AG04450 (cell line): Measurements from ENCODE around the gene SEPTIN12. TPM values are rescaled to one million over a fixed set of nuclear protein-coding genes. Genes with fewer than 3 reads are reported as not detected.
"Not testable (repeated sequence)": the region's sequence is repeated elsewhere in the genome, so short reads cannot be mapped to it uniquely, and the experiment has no call there.

Source experiments
- CTCF ChIA-PET: fragments of 300-600, 350-600 bp; formaldehyde crosslinking; extraction: SDS; loops from one replicate; lab custom pipeline; 2022; ENCODE audit warnings: antibody characterized with exemption, inconsistent platforms; lab: Charles Lee
- POLR2A ChIA-PET: fragments of 350-600 bp; formaldehyde crosslinking; extraction: SDS; loops from one replicate; lab custom pipeline; 2021; ENCODE audit warnings: antibody characterized with exemption, inconsistent platforms; lab: Yijun Ruan, JAX
- DNase-seq: peaks from one replicate; pipeline ENCODE4 v3.0.0-alpha.2; 2011; ENCODE audit warnings: low read depth, low spot score
- H3K27ac ChIP-seq: one replicate; pipeline ENCODE4 v1.5.1; 2012; ENCODE audit warnings: low read depth, low read length, control low read depth
- H3K27me3 ChIP-seq: one replicate; pipeline ENCODE4 v1.6.0; 2012; ENCODE audit warnings: low read length; ENCODE audit not compliant: control insufficient read depth, insufficient read depth
- H3K4me3 ChIP-seq: 2 replicates; pipeline ENCODE4 v1.5.1; 2011; ENCODE audit warnings: mild to moderate bottlenecking, low read depth, low read length, control low read depth
- H3K9me3 ChIP-seq: 2 replicates; pipeline ENCODE4 v1.5.1; 2012; ENCODE audit warnings: low read length; ENCODE audit not compliant: control insufficient read depth, insufficient read depth
- polyA plus RNA-seq: library from polyadenylated mRNA; depleted of rRNA; stranded (reverse); fragments of >200 nt; gene quantifications from 2 replicates; pipeline ENCODE4 v1.2.3, GENCODE V29; 2011
- TF ChIP-seq, protein P1 (sequence below): IDR thresholded peaks from 2 replicates; pipeline ENCODE4 v1.5.1; 2011; ENCODE audit warnings: low read depth, low read length, control low read depth, inconsistent platforms

Gene SEPTIN12
- polyA plus RNA-seq, 1 experiment = not detected

DNA sequence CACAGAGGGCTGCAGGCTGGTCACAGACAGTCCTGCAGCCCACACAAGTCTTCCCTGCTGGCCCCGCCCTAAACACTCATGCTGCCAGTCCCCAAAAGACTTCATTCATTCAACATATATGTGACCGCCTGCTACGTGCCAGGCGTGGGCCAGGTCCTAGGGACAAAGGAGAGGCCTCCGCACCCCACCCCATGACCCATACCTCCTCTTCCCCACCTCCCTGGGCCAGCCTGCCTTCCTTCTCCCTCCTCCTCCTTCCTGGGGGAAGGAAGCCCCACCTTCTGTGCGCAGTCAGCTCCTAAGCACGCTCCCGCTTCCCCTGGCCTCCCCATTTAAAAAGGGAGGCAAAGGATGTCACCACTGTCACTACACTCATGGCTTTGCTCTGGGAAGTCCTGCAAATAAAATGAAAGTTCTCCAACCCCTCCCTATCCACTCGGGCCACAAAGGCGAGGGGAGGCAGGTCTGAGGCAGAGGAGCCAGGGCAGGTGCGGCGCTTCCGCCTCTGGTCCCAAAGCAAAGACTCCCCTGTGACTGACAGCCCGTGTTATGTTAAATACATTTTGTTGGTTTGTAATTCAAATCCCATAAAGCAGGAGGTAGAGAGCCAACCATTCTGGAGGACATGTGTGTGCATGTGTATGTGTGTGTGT is 44.8 kb downstream of the SEPTIN12 start:
- TF ChIP-seq, protein P1, sequence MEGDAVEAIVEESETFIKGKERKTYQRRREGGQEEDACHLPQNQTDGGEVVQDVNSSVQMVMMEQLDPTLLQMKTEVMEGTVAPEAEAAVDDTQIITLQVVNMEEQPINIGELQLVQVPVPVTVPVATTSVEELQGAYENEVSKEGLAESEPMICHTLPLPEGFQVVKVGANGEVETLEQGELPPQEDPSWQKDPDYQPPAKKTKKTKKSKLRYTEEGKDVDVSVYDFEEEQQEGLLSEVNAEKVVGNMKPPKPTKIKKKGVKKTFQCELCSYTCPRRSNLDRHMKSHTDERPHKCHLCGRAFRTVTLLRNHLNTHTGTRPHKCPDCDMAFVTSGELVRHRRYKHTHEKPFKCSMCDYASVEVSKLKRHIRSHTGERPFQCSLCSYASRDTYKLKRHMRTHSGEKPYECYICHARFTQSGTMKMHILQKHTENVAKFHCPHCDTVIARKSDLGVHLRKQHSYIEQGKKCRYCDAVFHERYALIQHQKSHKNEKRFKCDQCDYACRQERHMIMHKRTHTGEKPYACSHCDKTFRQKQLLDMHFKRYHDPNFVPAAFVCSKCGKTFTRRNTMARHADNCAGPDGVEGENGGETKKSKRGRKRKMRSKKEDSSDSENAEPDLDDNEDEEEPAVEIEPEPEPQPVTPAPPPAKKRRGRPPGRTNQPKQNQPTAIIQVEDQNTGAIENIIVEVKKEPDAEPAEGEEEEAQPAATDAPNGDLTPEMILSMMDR = no peak
- H3K4me3 ChIP-seq = no peak overlapping the region
- CTCF ChIA-PET = no interaction called here
- no peaks in the 10 kb centered on the region for H3K9me3 ChIP-seq
- no peak overlapping the region for H3K27ac ChIP-seq
- H3K27me3 ChIP-seq = no peaks in the 10 kb centered on the region
- DNase-seq = no peak
- POLR2A ChIA-PET = no interaction called here

DNA sequence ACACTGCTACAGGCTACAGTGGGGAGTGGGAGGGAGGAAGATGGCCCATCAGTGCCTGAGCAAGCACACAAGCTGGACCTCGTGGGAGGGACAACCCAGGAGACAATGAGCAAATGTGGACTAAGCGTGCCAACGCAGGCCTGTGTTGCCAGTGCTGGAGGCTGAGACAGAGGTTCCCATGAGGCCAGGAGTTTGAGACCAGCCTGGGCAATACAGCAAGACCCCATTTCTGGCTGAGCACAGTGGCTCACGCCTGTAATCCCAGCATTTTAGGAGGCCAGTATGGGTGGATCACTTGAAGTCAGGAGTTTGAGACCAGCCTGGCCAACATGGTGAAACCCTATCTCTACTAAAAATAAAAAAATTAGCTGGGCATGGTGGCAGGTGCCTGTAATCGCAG is 49.8 kb downstream of the SEPTIN12 start:
- H3K27me3 ChIP-seq, POLR2A ChIA-PET, DNase-seq, H3K9me3 ChIP-seq, H3K27ac ChIP-seq, CTCF ChIA-PET, H3K4me3 ChIP-seq: not testable (repeated sequence)

DNA sequence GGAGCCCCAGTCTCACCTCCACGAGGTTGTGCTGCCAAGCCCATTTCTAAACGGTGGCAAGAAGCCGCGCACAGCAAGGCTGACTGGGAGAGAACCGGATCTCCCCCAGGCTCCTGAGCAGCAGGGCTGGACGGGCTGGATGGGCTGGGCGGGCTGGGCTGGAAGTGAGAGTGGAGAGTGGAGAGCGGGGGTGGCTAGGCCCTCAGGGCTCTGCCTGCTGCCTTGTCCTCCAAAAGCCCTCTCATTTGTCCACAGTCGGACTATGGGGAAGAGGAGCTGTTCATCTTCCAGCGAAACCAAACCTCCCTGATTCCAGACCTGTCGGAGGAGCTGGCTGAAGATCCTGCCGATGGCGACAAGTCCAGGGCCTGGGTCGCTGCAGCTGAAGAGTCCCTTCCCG is 50.6 kb downstream of the SEPTIN12 start:
- no peak for DNase-seq
- no peak overlapping the region for H3K4me3 ChIP-seq
- no peaks in the 10 kb centered on the region for H3K27me3 ChIP-seq
- CTCF ChIA-PET = no interaction called here
- no peaks in the 10 kb centered on the region; the same call in 1 of the 2 replicates for H3K9me3 ChIP-seq
- POLR2A ChIA-PET = no interaction called here
- TF ChIP-seq, protein P1 = no peak
- no peak overlapping the region for H3K27ac ChIP-seq

DNA sequence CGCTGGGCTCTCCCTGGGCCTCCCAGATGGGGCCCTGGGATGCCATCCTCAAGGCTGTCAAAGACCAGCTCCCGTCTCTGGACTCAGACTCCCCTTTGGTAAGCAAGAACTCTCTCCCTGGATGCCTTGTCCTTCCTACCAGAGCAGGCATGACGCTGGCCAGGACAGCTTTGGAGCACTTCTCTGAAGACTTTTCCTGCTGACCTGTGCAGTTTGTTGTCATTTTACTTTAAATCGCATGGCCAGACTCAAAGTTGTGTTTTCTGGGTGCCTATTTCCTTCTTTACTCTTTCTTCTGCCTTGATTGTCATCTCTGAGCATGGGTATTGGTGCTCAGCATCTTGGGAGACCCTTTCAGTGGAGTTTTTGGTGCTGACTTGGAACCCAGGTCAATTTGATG is 51.6 kb downstream of the SEPTIN12 start:
- TF ChIP-seq, protein P1 = no peak
- CTCF ChIA-PET = no interaction called here
- H3K9me3 ChIP-seq = no peaks in the 10 kb centered on the region; the same call in 1 of the 2 replicates
- H3K27ac ChIP-seq = no peak overlapping the region
- no peak for DNase-seq
- H3K4me3 ChIP-seq = no peak overlapping the region
- H3K27me3 ChIP-seq = no peaks in the 10 kb centered on the region
- POLR2A ChIA-PET = interaction anchor here (0.6 kb wide), 1 partner anchor 316 kb away, joined by 6 read pairs; no protein-coding TSS in a partner anchor

DNA sequence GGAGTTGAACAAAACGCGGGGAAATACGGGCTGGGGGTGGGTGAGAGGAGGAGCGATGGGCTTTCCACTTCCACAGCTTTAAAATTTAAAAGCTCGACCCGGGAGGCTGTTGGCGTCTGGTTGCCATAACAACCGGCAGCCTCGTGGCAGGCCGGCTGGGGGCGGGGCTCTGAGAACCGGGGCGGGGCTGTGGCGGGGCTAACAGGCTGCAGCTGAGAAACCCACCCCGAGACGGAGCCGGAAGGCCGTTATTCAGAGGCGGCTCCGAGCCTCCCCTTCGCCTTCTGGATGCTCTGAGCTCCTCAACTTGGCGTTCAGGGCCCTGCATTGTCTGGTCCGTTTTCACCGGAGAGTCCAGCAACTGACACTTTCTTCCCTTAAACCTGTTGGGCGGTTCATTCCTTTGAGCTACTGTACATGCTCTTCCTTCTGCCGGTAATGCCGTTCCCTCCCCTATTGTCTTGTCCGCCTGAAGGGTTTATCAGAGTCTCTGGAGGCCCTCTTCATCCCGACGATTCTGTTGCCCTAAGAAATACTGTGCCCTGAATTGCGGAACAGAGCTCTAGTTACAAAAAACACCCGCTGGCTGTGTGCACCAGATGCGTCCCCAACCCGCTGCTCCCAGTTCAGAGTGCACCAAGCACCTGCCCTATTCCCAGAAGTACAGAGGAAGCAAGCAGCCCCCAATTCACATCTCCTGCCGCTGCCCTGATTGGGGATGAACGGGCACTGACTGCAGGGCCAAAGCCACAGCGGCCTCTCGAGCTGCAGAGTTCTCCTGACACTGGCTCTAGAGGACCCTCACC is 53.2 kb downstream of the SEPTIN12 start:
- Histone ChIP-seq H3K27ac (peak overlapping the region; percentile 94), H3K27me3 (no peaks in the 10 kb centered on the region), H3K4me3 (peak overlapping the region; percentile 96), H3K9me3 (no peaks in the 10 kb centered on the region; the same call in 1 of the 2 replicates)
- TF ChIP-seq, protein P1 = no peak
- ChIA-PET POLR2A (interaction anchor here (0.6 to 2.1 kb wide), 10 partner anchors 11 to 299 kb away, joined by 3 to 11 read pairs (median 3); partner anchors contain the start of genes NAGPA, NUDT16L1 and SEC14L5), CTCF (interaction anchor here (1.3 kb wide), 1 partner anchor 221 kb away, joined by 7 read pairs; no protein-coding TSS in a partner anchor)
- DNase-seq = peak; percentile 53
